GM12875 (cell line): ENCODE measurements around the gene TM4SF18.

Source experiments
- H3K4me3 ChIP-seq: one replicate; pipeline ENCODE4 v1.5.1; 2011; ENCODE audit warnings: low read depth, low read length, control low read depth
- CTCF ChIP-seq: IDR thresholded peaks from 2 replicates; pipeline ENCODE4 v1.5.1; 2011; ENCODE audit warnings: low read depth, mild to moderate bottlenecking, control low read depth, inconsistent platforms, low read length, moderate library complexity, borderline replicate concordance; ENCODE audit not compliant: insufficient read depth

TM4SF18 gene

GRCh38 chr3:149377408-149378364 lies 44.2 kb upstream of the TM4SF18 start, which contains the start of gene TM4SF1:
TM4SF1 (minus strand) TSS chr3:149377649; CDS start chr3:149377547, 102 bp downstream.
- TF ChIP-seq CTCF, result no peak
- H3K4me3 ChIP-seq, result no peak within 1 kb of the TSS

GRCh38 chr3:149376718-149377407 lies 43.4 kb upstream of the TM4SF18 start:
- no peak for TF ChIP-seq CTCF
- H3K4me3 ChIP-seq, result no peak overlapping the region

- no peak for TF ChIP-seq CTCF
- H3K4me3 ChIP-seq, result no peak overlapping the region
These were observed 42.2 kb upstream of the TM4SF18 start for GRCh38 chr3:149375501-149376196.

GRCh38 chr3:149374793-149375500 lies 41.5 kb upstream of the TM4SF18 start:
- TF ChIP-seq CTCF, result no peak
- H3K4me3 ChIP-seq, result no peak overlapping the region

- no peak overlapping the region for H3K4me3 ChIP-seq
- TF ChIP-seq CTCF, result no peak
These were observed 41.0 kb upstream of the TM4SF18 start for GRCh38 chr3:149374391-149374790.

GRCh38 chr3:149373235-149374125 lies 40.0 kb upstream of the TM4SF18 start:
- no peak overlapping the region for H3K4me3 ChIP-seq
- no peak for TF ChIP-seq CTCF
